Sciatic nerve (tissue), 2 donors: Measurements from ENCODE around the gene CSTF2T. TPM values are rescaled to one million over a fixed set of nuclear protein-coding genes. Genes with fewer than 3 reads are reported as not detected.
"Not testable (repeated sequence)": the region's sequence is repeated elsewhere in the genome, so short reads cannot be mapped to it uniquely, and the experiment has no call there.

Experiments used
- ATAC-seq: fragments of 200-7000 bp; cut with Tn5 transposase; one replicate; pipeline ENCODE4 v1.9.1; 2020; ENCODE audit warnings: mild to moderate bottlenecking, moderate library complexity
- DNase-seq: peaks from one replicate; pipeline ENCODE4 v3.0.0-alpha.2; 2020; ENCODE audit warnings: low spot score
- intact Hi-C: fragments of 100-400 bp; cut with DNase I; formaldehyde crosslinking; loops from one replicate; pipeline ENCODE4 v1.14.2; 2022
- total RNA-seq: library from RNA; stranded (reverse); fragmentation: NEBNext Ultra II Directional; extraction: Animal tissue kit (Norgen Biotek cat#: 25700); gene quantifications from one replicate; pipeline ENCODE4 v1.2.1, GENCODE V29; 2021
- donor health status: DM: no; HTN: no; CAD: no.
- donor health status: DM: no; HTN: no; CAD: no.

The CSTF2T gene
- total RNA-seq, 1 donor from 2014 or later, result 21.5 TPM

GRCh38 chr10:51700228-51700817, 928 bp upstream of the CSTF2T start:
- intact Hi-C loops, result no loop called here
- DNase-seq, result no peak
- ATAC-seq, result no peak

- no peak for DNase-seq
- ATAC-seq, result peak; percentile 64
- intact Hi-C loops, result no loop called here
These were observed 285 bp downstream of the CSTF2T start for GRCh38 chr10:51699145-51699474.

GRCh38 chr10:51698473-51699063, 827 bp downstream of the CSTF2T start:
- no peak for ATAC-seq
- intact Hi-C loops, result no loop called here
- no peak for DNase-seq

GRCh38 chr10:51696251-51696650, 3.1 kb downstream of the CSTF2T start:
- ATAC-seq (no peak), DNase-seq (no peak)
- intact Hi-C loops, result no loop called here

- no peak for DNase-seq
- intact Hi-C loops, result no loop called here
- no peak for ATAC-seq
These were observed 5.2 kb downstream of the CSTF2T start for GRCh38 chr10:51694086-51694768.

GRCh38 chr10:51691135-51691534, 8.3 kb downstream of the CSTF2T start:
- intact Hi-C loops, result no loop called here
- ATAC-seq (no peak), DNase-seq (no peak)

GRCh38 chr10:51689536-51689935, 9.9 kb downstream of the CSTF2T start:
- no peak for DNase-seq
- no peak for ATAC-seq
- intact Hi-C loops, result no loop called here

GRCh38 chr10:51688826-51689225, 10.6 kb downstream of the CSTF2T start:
- DNase-seq, ATAC-seq, intact Hi-C loops: not testable (repeated sequence)

GRCh38 chr10:51687296-51687695, 12.1 kb downstream of the CSTF2T start:
- intact Hi-C loops, result no loop called here
- DNase-seq, result no peak
- ATAC-seq, result no peak

GRCh38 chr10:51685768-51686167, 13.6 kb downstream of the CSTF2T start:
- DNase-seq, result no peak

GRCh38 chr10:51683031-51683691, 16.2 kb downstream of the CSTF2T start:
- intact Hi-C loops, result no loop called here
- DNase-seq, result no peak

More at GRCh38 chr10:51685768-51686167, 13.6 kb downstream of the CSTF2T start:
- intact Hi-C loops, result no loop called here
- no peak for ATAC-seq

GRCh38 chr10:51679841-51680240, 19.6 kb downstream of the CSTF2T start:
- intact Hi-C loops, result no loop called here
- DNase-seq (no peak), ATAC-seq (no peak)

More at GRCh38 chr10:51683031-51683691, 16.2 kb downstream of the CSTF2T start:
- peak; percentile 50 for ATAC-seq

- DNase-seq (no peak), ATAC-seq (no peak)
- intact Hi-C loops, result no loop called here
These were observed 24.3 kb downstream of the CSTF2T start for GRCh38 chr10:51675088-51675487.

GRCh38 chr10:51672039-51672535, 27.3 kb downstream of the CSTF2T start:
- ATAC-seq (no peak), DNase-seq (no peak)
- intact Hi-C loops, result no loop called here

- no peak for DNase-seq
- no peak for ATAC-seq
- intact Hi-C loops, result no loop called here
These were observed 30.4 kb downstream of the CSTF2T start for GRCh38 chr10:51669041-51669440.

- intact Hi-C loops, result no loop called here
- DNase-seq (no peak), ATAC-seq (no peak)
These were observed 31.1 kb downstream of the CSTF2T start for GRCh38 chr10:51668336-51668689.

- intact Hi-C loops, result no loop called here
- DNase-seq (no peak), ATAC-seq (no peak)
These were observed 31.6 kb downstream of the CSTF2T start for GRCh38 chr10:51667678-51668335.

GRCh38 chr10:51666456-51666855, 32.9 kb downstream of the CSTF2T start:
- intact Hi-C loops, result no loop called here
- ATAC-seq, result no peak
- no peak for DNase-seq

- no peak for ATAC-seq
- intact Hi-C loops, result no loop called here
- no peak for DNase-seq
These were observed 36.3 kb downstream of the CSTF2T start for GRCh38 chr10:51663086-51663485.
